Upper lobe of left lung (tissue), 6 donors: ENCODE results near the gene EPYC. TPM values are rescaled to one million over a fixed set of nuclear protein-coding genes. Genes with fewer than 3 reads are reported as not detected.
A peak's percentile ranks its signal among the peaks of the same experiment; 100 is the strongest.

Experiments
- ATAC-seq, 2 donors: fragments of 200-7000 bp; cut with Tn5 transposase; one replicate each; pipeline ENCODE4 v1.9.1; 2022; ENCODE audit warnings: mild to moderate bottlenecking in 2 of 2, moderate library complexity in 2 of 2; ENCODE audit not compliant: low FRiP score in 2 of 2
- DNase-seq, 2 donors: peaks; one replicate each; pipeline ENCODE4 v3.0.0-alpha.2; 2019 to 2020
- H3K27ac ChIP-seq, 4 donors: fragments of 200-600 bp; sonication (generic); one replicate each; pipeline ENCODE4 v1.5.1; 2016 to 2019
- H3K27me3 ChIP-seq, 4 donors: fragments of 200-600 bp; sonication (generic); one replicate each; pipeline ENCODE4 v1.5.1; 2017 to 2019
- H3K36me3 ChIP-seq, 4 donors: fragments of 200-600 bp; sonication (generic); one replicate each; pipeline ENCODE4 v1.5.1; 2016 to 2019
- H3K4me1 ChIP-seq, 4 donors: fragments of 200-600 bp; sonication (generic); one replicate each; pipeline ENCODE4 v1.5.1; 2018 to 2019
- H3K4me3 ChIP-seq, 4 donors: fragments of 200-600 bp; sonication (generic); one replicate each; pipeline ENCODE4 v1.5.1; 2017 to 2019; ENCODE audit warnings: mild to moderate bottlenecking in 2 of 4, moderate library complexity in 1 of 4
- H3K9me3 ChIP-seq, 4 donors: fragments of 200-600 bp; sonication (generic); one replicate each; pipeline ENCODE4 v1.5.1; 2018 to 2019
- CTCF ChIP-seq, 6 experiments: fragments of 450-650 bp in 4 of 6; fragments of 200-600 bp in 2 of 6; sonication (generic) in 2 of 6; IDR thresholded peaks; one replicate each; pipeline ENCODE4 v1.5.1; 2016 to 2019; ENCODE audit warnings: antibody characterized with exemption in 6 of 6
- EP300 ChIP-seq, 4 donors: sonication (generic); formaldehyde crosslinking; IDR thresholded peaks; one replicate each; pipeline ENCODE4 v1.5.1; 2017; ENCODE audit warnings: antibody characterized with exemption in 4 of 4, control low read depth in 2 of 4
- POLR2A ChIP-seq, 4 donors: fragments of 450-650 bp; IDR thresholded peaks; one replicate each; pipeline ENCODE4 v1.5.1; 2016 to 2017; ENCODE audit warnings: antibody characterized with exemption in 4 of 4, mild to moderate bottlenecking in 2 of 4
- POLR2AphosphoS5 ChIP-seq, 2 donors: sonication (generic); formaldehyde crosslinking; IDR thresholded peaks; one replicate each; pipeline ENCODE4 v1.5.1; 2017; ENCODE audit warnings: antibody characterized with exemption in 2 of 2
- WGBS, 2 donors: methylation state at CpG; one replicate each; pipeline ENCODE4 v1.1.5; 2017 to 2018; 5-methylcytosine and 5-hydroxymethylcytosine counted together
- total RNA-seq, 6 donors: library from RNA; depleted of rRNA in 4 of 6; stranded (reverse); fragments of >200 nt in 4 of 6; gene quantifications; one replicate each; pipeline versions ENCODE4 v1.1.0 to v1.2.1, GENCODE V29; 2016 to 2021
- donor health status: DM: no; HTN: no; CAD: no; lungs with moderate emphysema.
- donor health status: DM: no; HTN: yes; CAD: no; lungs with severe emphysema.

The EPYC gene
- total RNA-seq, 6 donors from 2014 or later, result not detected

- Histone ChIP-seq H3K9me3 (no peaks in the 10 kb centered on the region), H3K27ac (no peak overlapping the region), H3K4me3 (no peak overlapping the region), H3K27me3 (no peaks in the 10 kb centered on the region), H3K4me1 (no peaks in the 10 kb centered on the region), H3K36me3 (no peaks in the 10 kb centered on the region)
- no peak for ATAC-seq
- 75 to 77% methylated on average over 3 of the region's 3 CpGs for WGBS, 2 donors
- TF ChIP-seq EP300 (IDR thresholded peaks at IDR 0.05), result no peak
- TF ChIP-seq POLR2A (IDR thresholded peaks at IDR 0.05), result no peak
- no peak for TF ChIP-seq POLR2AphosphoS5 (IDR thresholded peaks at IDR 0.05)
- no peak for TF ChIP-seq CTCF (IDR thresholded peaks at IDR 0.05)
- no peak for DNase-seq
These were observed 46.4 kb downstream of the EPYC start for GRCh38 chr12:90958347-90958746.

GRCh38 chr12:90954921-90955320 lies 49.9 kb downstream of the EPYC start, which contains the start of gene CCER1:
Gene CCER1 (minus strand): TSS chr12:90955176. CDS start chr12:90954742, 434 bp downstream.
- ATAC-seq (peak in 1 of 2 donors; percentile 41), DNase-seq (peak in 1 of 2 donors; percentile 69)
- Histone ChIP-seq H3K27me3 (no peaks in the 10 kb centered on the region), H3K36me3 (no peaks in the 10 kb centered on the region), H3K27ac (no peak within 1 kb of the TSS), H3K4me1 (no peaks in the 10 kb centered on the region), H3K9me3 (no peaks in the 10 kb centered on the region), H3K4me3 (no peak within 1 kb of the TSS)
- TF ChIP-seq EP300 (IDR thresholded peaks at IDR 0.05), result no peak
- TF ChIP-seq CTCF (IDR thresholded peaks at IDR 0.05), result no peak
- no peak for TF ChIP-seq POLR2A (IDR thresholded peaks at IDR 0.05)
- no peak for TF ChIP-seq POLR2AphosphoS5 (IDR thresholded peaks at IDR 0.05)
- WGBS, 2 donors, result 94 to 99% methylated on average over 17 to 22 of the region's 22 CpGs

- DNase-seq, result peak in 1 of 2 donors; percentile 76
- 87 to 98% methylated on average over 5 to 23 of the region's 25 CpGs for WGBS, 2 donors
- no peaks in the 10 kb centered on the region for H3K4me1 ChIP-seq
- TF ChIP-seq EP300 (IDR thresholded peaks at IDR 0.05) (no peak), CTCF (IDR thresholded peaks at IDR 0.05) (no peak), POLR2A (IDR thresholded peaks at IDR 0.05) (no peak), POLR2AphosphoS5 (IDR thresholded peaks at IDR 0.05) (no peak)
- H3K9me3 ChIP-seq, result no peaks in the 10 kb centered on the region
- H3K27me3 ChIP-seq, result no peaks in the 10 kb centered on the region
- H3K4me3 ChIP-seq, result no peak overlapping the region
- no peaks in the 10 kb centered on the region for H3K36me3 ChIP-seq
- no peak overlapping the region for H3K27ac ChIP-seq
- peak in 1 of 2 donors; percentile 51 for ATAC-seq
These were observed 50.3 kb downstream of the EPYC start for GRCh38 chr12:90954428-90954827.

GRCh38 chr12:90953956-90954421 lies 50.8 kb downstream of the EPYC start:
- H3K36me3 ChIP-seq, result no peaks in the 10 kb centered on the region
- WGBS, 2 donors, result 66 to 81% methylated on average over 15 to 32 of the region's 32 CpGs

More at GRCh38 chr12:90953956-90954421, 50.8 kb downstream of the EPYC start:
- H3K9me3 ChIP-seq, result no peaks in the 10 kb centered on the region
- peak in 1 of 2 donors; percentile 78 for DNase-seq
- TF ChIP-seq POLR2A (IDR thresholded peaks at IDR 0.05) (no peak), CTCF (IDR thresholded peaks at IDR 0.05) (no peak), POLR2AphosphoS5 (IDR thresholded peaks at IDR 0.05) (no peak), EP300 (IDR thresholded peaks at IDR 0.05) (no peak)
- no peak overlapping the region for H3K4me3 ChIP-seq
- no peak overlapping the region for H3K27ac ChIP-seq
- no peak for ATAC-seq
- H3K27me3 ChIP-seq, result no peaks in the 10 kb centered on the region
- no peaks in the 10 kb centered on the region for H3K4me1 ChIP-seq
